ENCODE results near the gene FRMD4A. TPM values are rescaled to one million over a fixed set of nuclear protein-coding genes. Genes with fewer than 3 reads are reported as not detected.

Gene FRMD4A
- total and polyA plus RNA-seq, 2 experiments from 2014 or later = 11.9 to 17.5 TPM

GRCh38 chr10:13810568-13810967 is 520.2 kb downstream of the FRMD4A start:
- Histone ChIP-seq H3F3A (ENCODE audit: insufficient read depth) (peaks cover 7% of the 10 kb centered on the region), H3K79me2 (ENCODE audit: insufficient read depth) (peaks cover 47% of the 10 kb centered on the region), H3K9me3 (ENCODE audit: low read depth) (no peaks in the 10 kb centered on the region), H3K4me1 (ENCODE audit: insufficient read depth) (no peaks in the 10 kb centered on the region), H3K9ac (no peak overlapping the region), H3K27me3 (replicated peaks; ENCODE audit: insufficient read depth) (no peaks in the 10 kb centered on the region), H3K4me2 (ENCODE audit: unreplicated experiment) (no peak overlapping the region), H3K4me3 (no peak overlapping the region), H2AFZ (no peak overlapping the region), H4K20me1 (ENCODE audit: insufficient read depth) (no peaks in the 10 kb centered on the region), H3K9me2 (ENCODE audit: insufficient read depth) (no peaks in the 10 kb centered on the region), H3K27ac (no peak overlapping the region), H3K36me3 (ENCODE audit: low read depth) (no peaks in the 10 kb centered on the region)
- 81 to 83% methylated on average over 4 of the region's 4 CpGs for WGBS, 2 experiments (ENCODE audit: low coverage in 1 of 2, low lambda C conversion rate in 2 of 2, missing lambda C conversion rate in 2 of 2)
- no peak for DNase-seq
- TF ChIP-seq EZH2 (IDR thresholded peaks at IDR 0.05; ENCODE audit: insufficient read depth, poor library complexity, severe bottlenecking) (no peak), EZH2phosphoT487 (IDR thresholded peaks at IDR 0.05; ENCODE audit: insufficient read depth, low read depth) (no peak)
- in situ Hi-C loops (cut with MboI) = no loop called here

GRCh38 chr10:13809427-13809826 is 521.3 kb downstream of the FRMD4A start:
- 88 to 90% methylated on average over 5 to 6 of the region's 6 CpGs for WGBS, 2 experiments (ENCODE audit: low coverage in 1 of 2, low lambda C conversion rate in 2 of 2, missing lambda C conversion rate in 2 of 2)

GRCh38 chr10:13808556-13809391 is 522.0 kb downstream of the FRMD4A start:
- no peak overlapping the region for H3K4me2 ChIP-seq (ENCODE audit: unreplicated experiment)
- H2AFZ ChIP-seq = no peak overlapping the region
- TF ChIP-seq EZH2 (IDR thresholded peaks at IDR 0.05; ENCODE audit: insufficient read depth, poor library complexity, severe bottlenecking) = no peak
- no peak for TF ChIP-seq EZH2phosphoT487 (IDR thresholded peaks at IDR 0.05; ENCODE audit: insufficient read depth, low read depth)
- no peaks in the 10 kb centered on the region for H4K20me1 ChIP-seq (ENCODE audit: insufficient read depth)
- H3K9ac ChIP-seq = no peak overlapping the region
- 95% methylated on average over 15 of the region's 15 CpGs for WGBS, 2 experiments (ENCODE audit: low coverage in 1 of 2, low lambda C conversion rate in 2 of 2, missing lambda C conversion rate in 2 of 2)
- no peaks in the 10 kb centered on the region for H3K36me3 ChIP-seq (ENCODE audit: low read depth)
- no peak for DNase-seq
- in situ Hi-C loops (cut with MboI) = no loop called here
- no peak overlapping the region for H3K27ac ChIP-seq
- H3K9me2 ChIP-seq (ENCODE audit: insufficient read depth) = no peaks in the 10 kb centered on the region
- H3F3A ChIP-seq (ENCODE audit: insufficient read depth) = no peaks in the 10 kb centered on the region
- H3K4me3 ChIP-seq = no peak overlapping the region
- no peaks in the 10 kb centered on the region for H3K27me3 ChIP-seq (replicated peaks; ENCODE audit: insufficient read depth)
- H3K9me3 ChIP-seq (ENCODE audit: low read depth) = no peaks in the 10 kb centered on the region
- H3K4me1 ChIP-seq (ENCODE audit: insufficient read depth) = no peaks in the 10 kb centered on the region
- H3K79me2 ChIP-seq (ENCODE audit: insufficient read depth) = peaks cover 34% of the 10 kb centered on the region

More at GRCh38 chr10:13809427-13809826, 521.3 kb downstream of the FRMD4A start:
- Histone ChIP-seq H2AFZ (no peak overlapping the region), H4K20me1 (ENCODE audit: insufficient read depth) (no peaks in the 10 kb centered on the region), H3K9me2 (ENCODE audit: insufficient read depth) (no peaks in the 10 kb centered on the region), H3K36me3 (ENCODE audit: low read depth) (no peaks in the 10 kb centered on the region), H3K9ac (no peak overlapping the region), H3K79me2 (ENCODE audit: insufficient read depth) (peaks cover 40% of the 10 kb centered on the region), H3K4me1 (ENCODE audit: insufficient read depth) (no peaks in the 10 kb centered on the region), H3K4me2 (ENCODE audit: unreplicated experiment) (no peak overlapping the region), H3K9me3 (ENCODE audit: low read depth) (no peaks in the 10 kb centered on the region), H3K27ac (no peak overlapping the region), H3F3A (ENCODE audit: insufficient read depth) (no peaks in the 10 kb centered on the region), H3K4me3 (no peak overlapping the region), H3K27me3 (replicated peaks; ENCODE audit: insufficient read depth) (no peaks in the 10 kb centered on the region)
- TF ChIP-seq EZH2 (IDR thresholded peaks at IDR 0.05; ENCODE audit: insufficient read depth, poor library complexity, severe bottlenecking) (no peak), EZH2phosphoT487 (IDR thresholded peaks at IDR 0.05; ENCODE audit: insufficient read depth, low read depth) (no peak)
- in situ Hi-C loops (cut with MboI) = no loop called here
- DNase-seq = no peak

- H3F3A ChIP-seq (ENCODE audit: insufficient read depth) = no peaks in the 10 kb centered on the region; the same call in 1 of the 2 replicates
- in situ Hi-C loops (cut with MboI) = no loop called here
- no peaks in the 10 kb centered on the region for H3K36me3 ChIP-seq (ENCODE audit: low read depth)
- H3K4me3 ChIP-seq = no peak overlapping the region
- no peak overlapping the region for H2AFZ ChIP-seq
- H3K79me2 ChIP-seq (ENCODE audit: insufficient read depth) = peaks cover 10% of the 10 kb centered on the region; the same call in 1 of the 2 replicates
- H3K9me3 ChIP-seq (ENCODE audit: low read depth) = no peaks in the 10 kb centered on the region
- peaks cover 5% of the 10 kb centered on the region; the same call in 1 of the 2 replicates for H3K4me1 ChIP-seq (ENCODE audit: insufficient read depth)
- DNase-seq = no peak
- TF ChIP-seq EZH2phosphoT487 (IDR thresholded peaks at IDR 0.05; ENCODE audit: insufficient read depth, low read depth) = no peak
- TF ChIP-seq EZH2 (IDR thresholded peaks at IDR 0.05; ENCODE audit: insufficient read depth, poor library complexity, severe bottlenecking) = no peak
- no peak overlapping the region for H3K27ac ChIP-seq
- no peaks in the 10 kb centered on the region for H4K20me1 ChIP-seq (ENCODE audit: insufficient read depth)
- H3K9me2 ChIP-seq (ENCODE audit: insufficient read depth) = no peaks in the 10 kb centered on the region
- 94 to 97% methylated on average over 3 of the region's 3 CpGs for WGBS, 2 experiments (ENCODE audit: low coverage in 1 of 2, low lambda C conversion rate in 2 of 2, missing lambda C conversion rate in 2 of 2)
- H3K4me2 ChIP-seq (ENCODE audit: unreplicated experiment) = no peak overlapping the region
- no peaks in the 10 kb centered on the region for H3K27me3 ChIP-seq (replicated peaks; ENCODE audit: insufficient read depth)
- H3K9ac ChIP-seq = no peak overlapping the region
These were observed 524.3 kb downstream of the FRMD4A start for GRCh38 chr10:13806419-13806818.
